ENCODE data around the gene MMP14.
"Not testable (repeated sequence)": the region's sequence is repeated elsewhere in the genome, so short reads cannot be mapped to it uniquely, and the experiment has no call there.

MMP14 gene

DNA sequence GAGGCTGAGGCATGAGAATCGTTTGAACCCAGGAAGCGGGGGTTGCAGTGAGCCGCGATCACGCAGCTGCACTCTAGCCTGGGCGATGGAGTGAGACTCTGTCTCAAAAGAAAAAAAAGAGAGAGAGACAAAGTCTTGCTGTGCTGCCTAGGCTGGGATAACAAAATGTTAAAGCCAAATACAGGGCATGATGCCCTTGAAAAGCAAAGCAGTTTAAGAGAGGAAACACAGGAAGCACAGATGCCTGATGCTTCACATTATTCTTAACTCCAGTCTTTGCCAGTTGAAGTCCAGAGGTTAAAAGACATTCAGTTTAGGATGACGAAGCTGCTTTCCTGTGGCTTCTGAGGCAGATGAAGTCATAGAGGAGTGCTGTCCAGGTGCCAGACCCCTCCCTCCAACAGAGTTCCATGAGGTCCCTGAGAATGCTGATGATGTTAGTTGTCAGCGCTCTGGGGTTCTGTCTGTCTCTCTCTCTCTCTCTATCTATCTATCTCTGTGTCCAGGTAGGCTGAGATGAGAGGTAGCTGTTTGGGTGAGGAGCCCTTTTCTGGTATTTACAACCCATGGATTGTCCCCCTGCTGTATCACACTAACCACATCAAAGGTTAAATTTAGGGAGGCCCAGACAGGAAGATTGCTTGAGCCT is 11.6 kb upstream of the MMP14 start:
- Histone ChIP-seq H3K27ac (no peak overlapping the region), H3K9me3 (ENCODE audit: severe bottlenecking) (peaks cover 4% of the 10 kb centered on the region), H3K4me3 (ENCODE audit: low read depth, low read length) (no peak overlapping the region)

DNA sequence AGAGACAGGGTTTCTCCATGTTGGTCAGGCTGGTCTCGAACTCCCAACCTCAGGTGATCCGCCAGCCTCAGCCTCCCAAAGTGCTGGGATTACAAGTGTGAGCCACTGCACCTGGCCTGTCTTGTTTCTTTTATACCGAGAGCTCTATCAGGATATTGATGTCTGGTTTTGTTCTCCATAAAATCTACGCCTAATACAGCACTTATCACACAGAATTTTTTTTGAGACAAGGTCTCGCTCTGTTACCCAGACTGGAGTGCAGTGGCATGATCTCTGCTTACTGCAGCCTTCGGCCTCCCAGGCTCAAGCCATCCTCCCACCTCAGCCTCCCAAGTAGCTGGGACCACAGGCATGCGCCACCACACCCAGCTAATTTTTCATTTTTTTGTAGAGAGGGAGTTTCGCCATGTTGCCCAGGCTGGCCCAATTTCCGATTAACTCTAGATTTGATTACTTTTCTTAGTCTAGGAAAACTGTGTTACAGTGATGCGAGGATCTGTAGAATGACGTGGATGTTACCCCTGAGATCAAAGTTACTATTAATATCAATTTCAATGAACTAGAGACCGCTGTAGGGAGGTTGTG is 7.2 kb upstream of the MMP14 start:
- H3K27me3 ChIP-seq (ENCODE audit: insufficient read depth, low read depth, severe bottlenecking); DNase-seq; H3K9me3 ChIP-seq (ENCODE audit: severe bottlenecking): not testable (repeated sequence)
- Histone ChIP-seq H3K36me3 (peaks cover 11% of the 10 kb centered on the region), H3K27ac (peak overlapping the region; percentile 32), H3K4me3 (ENCODE audit: low read depth, low read length) (peak overlapping the region; percentile 89)

More for the DNA sequence above, 11.6 kb upstream of the MMP14 start:
- no peaks in the 10 kb centered on the region for H3K27me3 ChIP-seq (ENCODE audit: insufficient read depth, low read depth, severe bottlenecking)
- TF ChIP-seq, protein P1, sequence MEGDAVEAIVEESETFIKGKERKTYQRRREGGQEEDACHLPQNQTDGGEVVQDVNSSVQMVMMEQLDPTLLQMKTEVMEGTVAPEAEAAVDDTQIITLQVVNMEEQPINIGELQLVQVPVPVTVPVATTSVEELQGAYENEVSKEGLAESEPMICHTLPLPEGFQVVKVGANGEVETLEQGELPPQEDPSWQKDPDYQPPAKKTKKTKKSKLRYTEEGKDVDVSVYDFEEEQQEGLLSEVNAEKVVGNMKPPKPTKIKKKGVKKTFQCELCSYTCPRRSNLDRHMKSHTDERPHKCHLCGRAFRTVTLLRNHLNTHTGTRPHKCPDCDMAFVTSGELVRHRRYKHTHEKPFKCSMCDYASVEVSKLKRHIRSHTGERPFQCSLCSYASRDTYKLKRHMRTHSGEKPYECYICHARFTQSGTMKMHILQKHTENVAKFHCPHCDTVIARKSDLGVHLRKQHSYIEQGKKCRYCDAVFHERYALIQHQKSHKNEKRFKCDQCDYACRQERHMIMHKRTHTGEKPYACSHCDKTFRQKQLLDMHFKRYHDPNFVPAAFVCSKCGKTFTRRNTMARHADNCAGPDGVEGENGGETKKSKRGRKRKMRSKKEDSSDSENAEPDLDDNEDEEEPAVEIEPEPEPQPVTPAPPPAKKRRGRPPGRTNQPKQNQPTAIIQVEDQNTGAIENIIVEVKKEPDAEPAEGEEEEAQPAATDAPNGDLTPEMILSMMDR (IDR thresholded peaks at IDR 0.05; ENCODE audit: low read depth, low read length), result no peak
- no peak for DNase-seq
- H3K36me3 ChIP-seq, result no peaks in the 10 kb centered on the region

DNA sequence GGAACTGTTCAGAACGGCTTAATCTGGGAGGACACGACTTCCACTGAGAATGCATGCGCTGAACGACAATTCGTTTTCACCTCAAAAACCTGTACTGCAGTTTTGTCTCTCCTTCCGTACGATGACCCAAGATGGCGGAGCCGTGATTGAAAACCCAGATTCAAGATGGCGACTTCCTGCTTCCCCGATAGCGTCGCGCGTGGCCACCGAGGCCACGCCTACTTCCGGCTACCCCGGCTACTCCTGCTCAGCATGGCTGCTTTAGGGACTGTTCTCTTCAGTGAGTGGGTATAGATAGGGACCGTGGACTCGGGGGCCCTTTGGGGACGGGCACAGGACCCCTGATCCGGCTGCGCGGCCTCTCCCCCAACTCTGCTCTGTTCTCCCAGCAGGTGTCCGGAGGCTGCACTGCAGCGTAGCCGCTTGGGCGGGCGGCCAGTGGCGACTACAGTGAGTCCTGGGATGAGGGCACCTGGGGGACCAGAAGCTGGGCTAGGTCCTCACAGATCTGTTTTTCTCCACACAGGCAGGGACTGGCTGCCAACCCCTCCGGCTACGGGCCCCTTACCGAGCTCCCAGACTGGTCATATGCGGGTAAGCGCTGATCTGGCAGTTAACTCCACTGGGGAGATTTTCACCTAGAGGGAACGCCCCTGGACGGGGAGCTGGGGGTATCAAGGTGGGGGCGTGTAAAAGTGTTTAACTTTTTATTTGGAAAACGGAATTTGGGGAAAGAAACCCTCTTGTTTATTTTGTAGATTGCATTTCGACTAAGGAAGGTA is 6.5 kb upstream of the MMP14 start, which contains the start of gene MRPL52:
Gene MRPL52, plus strand, starts transcription at position 227 of the 782 bp plus-strand sequence. Its CDS starts 26 bp downstream, at position 253.
- peak within 1 kb of the TSS; percentile 89 for H3K4me3 ChIP-seq (ENCODE audit: low read depth, low read length)
- TF ChIP-seq, protein P1 (IDR thresholded peaks at IDR 0.05; ENCODE audit: low read depth, low read length), result no peak
- peaks cover 16% of the 10 kb centered on the region for H3K36me3 ChIP-seq
- peak within 1 kb of the TSS; percentile 32 for H3K27ac ChIP-seq
- DNase-seq, result peak; percentile 89
- peaks cover 4% of the 10 kb centered on the region for H3K9me3 ChIP-seq (ENCODE audit: severe bottlenecking)
- no peaks in the 10 kb centered on the region for H3K27me3 ChIP-seq (ENCODE audit: insufficient read depth, low read depth, severe bottlenecking)

DNA sequence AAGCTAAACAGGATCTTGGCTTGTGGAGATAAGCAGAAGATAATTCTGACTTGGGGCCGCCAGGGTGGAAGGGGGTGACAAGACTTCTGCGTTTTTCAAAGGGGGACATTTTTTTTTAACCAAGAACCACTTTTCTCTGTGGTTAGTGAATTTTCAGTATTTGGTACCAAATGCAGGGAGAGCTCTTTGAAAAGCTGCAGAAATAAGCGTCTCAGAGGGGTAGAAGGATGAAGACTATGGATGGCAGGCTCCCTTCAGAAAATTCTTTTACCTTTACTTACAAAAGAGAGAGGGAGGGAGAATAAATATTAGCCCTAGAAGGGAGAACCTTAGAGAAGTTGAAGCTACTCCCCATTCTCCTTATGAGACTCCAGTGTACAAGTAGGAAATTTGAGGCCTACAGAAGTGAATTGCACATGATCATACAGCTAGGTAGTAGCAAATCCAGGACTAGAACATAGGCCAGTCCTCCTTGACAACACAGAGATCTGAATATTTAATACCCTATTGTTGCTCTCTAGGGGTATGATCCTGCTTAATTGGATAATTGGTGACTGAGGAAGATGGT is 5.9 kb upstream of the MMP14 start:
- H3K27ac ChIP-seq, result no peak overlapping the region
- DNase-seq, result no peak
- peaks cover 20% of the 10 kb centered on the region for H3K36me3 ChIP-seq
- no peaks in the 10 kb centered on the region for H3K27me3 ChIP-seq (ENCODE audit: insufficient read depth, low read depth, severe bottlenecking)
- peak overlapping the region; percentile 89 for H3K4me3 ChIP-seq (ENCODE audit: low read depth, low read length)
- H3K9me3 ChIP-seq (ENCODE audit: severe bottlenecking), result peaks cover 4% of the 10 kb centered on the region
- TF ChIP-seq, protein P1 (IDR thresholded peaks at IDR 0.05; ENCODE audit: low read depth, low read length), result no peak

DNA sequence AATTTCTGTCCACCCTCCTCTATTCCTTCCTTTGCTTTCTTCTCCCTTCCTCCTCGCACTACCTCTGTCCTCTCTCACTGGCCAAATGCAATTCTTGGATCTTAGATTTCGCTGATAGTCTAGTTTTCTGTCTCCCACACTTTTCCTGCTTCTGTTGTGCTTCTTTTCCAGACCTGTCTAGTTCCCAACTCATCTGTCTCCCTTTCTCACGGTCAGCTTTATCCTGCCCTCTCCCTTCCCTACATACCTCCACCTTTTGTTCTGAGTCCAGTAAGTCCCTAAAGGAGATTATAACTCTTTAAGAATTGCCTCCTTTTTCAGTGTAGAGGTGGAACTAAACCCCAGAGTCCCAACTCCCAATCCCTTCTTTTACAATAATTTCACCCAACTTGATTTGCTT is 880 bp upstream of the MMP14 start:
- TF ChIP-seq, protein P1 (IDR thresholded peaks at IDR 0.05; ENCODE audit: low read depth, low read length), result no peak
- Histone ChIP-seq H3K36me3 (peaks cover 20% of the 10 kb centered on the region), H3K4me3 (ENCODE audit: low read depth, low read length) (no peak overlapping the region), H3K27me3 (ENCODE audit: insufficient read depth, low read depth, severe bottlenecking) (no peaks in the 10 kb centered on the region), H3K27ac (no peak overlapping the region), H3K9me3 (ENCODE audit: severe bottlenecking) (no peaks in the 10 kb centered on the region)
- no peak for DNase-seq

All from WERI-Rb-1 (cell line).